Gastrocnemius medialis (tissue), 4 donors: ENCODE measurements around the gene ROR2. TPM values are rescaled to one million over a fixed set of nuclear protein-coding genes. Genes with fewer than 3 reads are reported as not detected.

Experiments used
- ATAC-seq, 2 donors: fragments of 150-250 bp; one replicate each; pipeline ENCODE4 v1.9.1; 2016
- DNase-seq, 2 donors: peaks; one replicate each; pipeline ENCODE4 v3.0.0-alpha.2; 2019
- H3K27ac ChIP-seq, 4 donors: fragments of 200-600 bp; sonication (generic); 1 replicate in 1 of 4; 2 replicates in 3 of 4; pipeline ENCODE4 v1.5.1; 2016 to 2018; ENCODE audit warnings: mild to moderate bottlenecking in 2 of 4, moderate library complexity in 1 of 4
- H3K27me3 ChIP-seq, 3 donors: fragments of 200-600 bp; sonication (generic) in 2 of 3; 1 replicate in 1 of 3; 2 replicates in 2 of 3; pipeline versions ENCODE4 v1.5.1 to v1.6.0; 2016 to 2019; ENCODE audit warnings: mild to moderate bottlenecking in 1 of 3, moderate library complexity in 1 of 3
- H3K36me3 ChIP-seq, 2 donors: fragments of 200-600 bp; sonication (generic) in 1 of 2; one replicate each; pipeline ENCODE4 v1.5.1; 2017 to 2018
- H3K4me1 ChIP-seq, 2 donors: fragments of 200-600 bp; sonication (generic) in 1 of 2; one replicate each; pipeline ENCODE4 v1.5.1; 2016 to 2017; ENCODE audit warnings: mild to moderate bottlenecking in 2 of 2
- H3K4me3 ChIP-seq, 4 donors: fragments of 200-600 bp; sonication (generic) in 3 of 4; 1 replicate in 1 of 4; 2 replicates in 3 of 4; pipeline ENCODE4 v1.5.1; 2016 to 2019; ENCODE audit warnings: mild to moderate bottlenecking in 2 of 4
- H3K9me3 ChIP-seq, 3 donors: fragments of 200-600 bp; sonication (generic) in 2 of 3; 1 replicate in 1 of 3; 2 replicates in 2 of 3; pipeline ENCODE4 v1.5.1; 2016 to 2019
- POLR2A ChIP-seq, 2 donors: fragments of 450-650 bp; IDR thresholded peaks; one replicate each; pipeline ENCODE4 v1.6.1; 2017; ENCODE audit warnings: antibody characterized with exemption in 2 of 2, mild to moderate bottlenecking in 2 of 2, moderate library complexity in 2 of 2
- in situ Hi-C, 4 donors: fragments of 200-750 bp; cut with MboI; loops; one replicate each; pipeline versions ENCODE4 v1.15.0 to v1.8.0; 2017; ENCODE audit warnings: low sequenced_read_pairs in 4 of 4
- intact Hi-C: fragments of 100-400 bp; cut with DNase I; formaldehyde crosslinking; loops from one replicate; pipeline ENCODE4 v1.15.1; 2023; ENCODE audit warnings: low total_unique reads
- total RNA-seq, 4 donors: library from RNA; depleted of rRNA; stranded (reverse); fragments of >200 nt; gene quantifications; one replicate each; pipeline versions ENCODE4 v1.1.0 to v1.2.3, GENCODE V29; 2016
- TF ChIP-seq, protein P1 (sequence below), 5 experiments: fragments of 450-650 bp in 3 of 5; fragments of 200-600 bp in 2 of 5; sonication (generic) in 2 of 5; IDR thresholded peaks in 4 of 5; conservative IDR thresholded peaks in 1 of 5; 1 replicate in 4 of 5; 2 replicates in 1 of 5; pipeline ENCODE4 v1.5.1; 2016 to 2019; ENCODE audit warnings: antibody characterized with exemption in 5 of 5, mild to moderate bottlenecking in 3 of 5, moderate library complexity in 3 of 5

ROR2 gene
- total RNA-seq, 4 donors from 2014 or later, result 0.15 to 1.2 (median 0.61) TPM

DNA sequence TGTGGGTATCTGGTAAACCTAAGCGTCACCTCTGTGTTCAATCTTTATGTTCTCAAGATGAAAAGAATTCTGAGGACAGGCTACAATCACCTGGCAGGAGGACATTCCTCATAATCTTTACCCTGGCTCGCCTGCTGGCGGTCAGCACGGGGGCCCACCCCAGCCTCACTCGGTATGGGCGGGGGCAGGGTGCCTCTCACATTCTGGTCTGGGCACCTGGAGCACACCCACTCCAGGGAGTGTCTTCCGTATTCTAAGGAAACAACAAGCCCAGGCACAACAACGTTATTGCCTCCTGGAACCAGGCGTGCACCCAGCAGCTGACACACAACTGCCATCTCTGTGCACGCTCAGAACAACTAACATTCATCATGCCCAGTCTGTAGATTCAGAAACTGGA is 179.8 kb downstream of the ROR2 start:
- Histone ChIP-seq H3K4me3 (no peak overlapping the region), H3K4me1 (no peaks in the 10 kb centered on the region), H3K36me3 (no peaks in the 10 kb centered on the region), H3K9me3 (no peaks in the 10 kb centered on the region), H3K27ac (no peak overlapping the region), H3K27me3 (peaks cover 0 to 18% (median 13%) of the 10 kb centered on the region in 3 donors)
- intact Hi-C loops, result no loop called here
- no peak for DNase-seq
- no peak for ATAC-seq
- TF ChIP-seq POLR2A (IDR thresholded peaks at IDR 0.05), result no peak
- TF ChIP-seq, protein P1, sequence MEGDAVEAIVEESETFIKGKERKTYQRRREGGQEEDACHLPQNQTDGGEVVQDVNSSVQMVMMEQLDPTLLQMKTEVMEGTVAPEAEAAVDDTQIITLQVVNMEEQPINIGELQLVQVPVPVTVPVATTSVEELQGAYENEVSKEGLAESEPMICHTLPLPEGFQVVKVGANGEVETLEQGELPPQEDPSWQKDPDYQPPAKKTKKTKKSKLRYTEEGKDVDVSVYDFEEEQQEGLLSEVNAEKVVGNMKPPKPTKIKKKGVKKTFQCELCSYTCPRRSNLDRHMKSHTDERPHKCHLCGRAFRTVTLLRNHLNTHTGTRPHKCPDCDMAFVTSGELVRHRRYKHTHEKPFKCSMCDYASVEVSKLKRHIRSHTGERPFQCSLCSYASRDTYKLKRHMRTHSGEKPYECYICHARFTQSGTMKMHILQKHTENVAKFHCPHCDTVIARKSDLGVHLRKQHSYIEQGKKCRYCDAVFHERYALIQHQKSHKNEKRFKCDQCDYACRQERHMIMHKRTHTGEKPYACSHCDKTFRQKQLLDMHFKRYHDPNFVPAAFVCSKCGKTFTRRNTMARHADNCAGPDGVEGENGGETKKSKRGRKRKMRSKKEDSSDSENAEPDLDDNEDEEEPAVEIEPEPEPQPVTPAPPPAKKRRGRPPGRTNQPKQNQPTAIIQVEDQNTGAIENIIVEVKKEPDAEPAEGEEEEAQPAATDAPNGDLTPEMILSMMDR (IDR thresholded peaks at IDR 0.05 in 4 of 5, conservative IDR thresholded peaks at IDR 0.05 in 1 of 5), result no peak
- in situ Hi-C loops, result no loop called here

DNA sequence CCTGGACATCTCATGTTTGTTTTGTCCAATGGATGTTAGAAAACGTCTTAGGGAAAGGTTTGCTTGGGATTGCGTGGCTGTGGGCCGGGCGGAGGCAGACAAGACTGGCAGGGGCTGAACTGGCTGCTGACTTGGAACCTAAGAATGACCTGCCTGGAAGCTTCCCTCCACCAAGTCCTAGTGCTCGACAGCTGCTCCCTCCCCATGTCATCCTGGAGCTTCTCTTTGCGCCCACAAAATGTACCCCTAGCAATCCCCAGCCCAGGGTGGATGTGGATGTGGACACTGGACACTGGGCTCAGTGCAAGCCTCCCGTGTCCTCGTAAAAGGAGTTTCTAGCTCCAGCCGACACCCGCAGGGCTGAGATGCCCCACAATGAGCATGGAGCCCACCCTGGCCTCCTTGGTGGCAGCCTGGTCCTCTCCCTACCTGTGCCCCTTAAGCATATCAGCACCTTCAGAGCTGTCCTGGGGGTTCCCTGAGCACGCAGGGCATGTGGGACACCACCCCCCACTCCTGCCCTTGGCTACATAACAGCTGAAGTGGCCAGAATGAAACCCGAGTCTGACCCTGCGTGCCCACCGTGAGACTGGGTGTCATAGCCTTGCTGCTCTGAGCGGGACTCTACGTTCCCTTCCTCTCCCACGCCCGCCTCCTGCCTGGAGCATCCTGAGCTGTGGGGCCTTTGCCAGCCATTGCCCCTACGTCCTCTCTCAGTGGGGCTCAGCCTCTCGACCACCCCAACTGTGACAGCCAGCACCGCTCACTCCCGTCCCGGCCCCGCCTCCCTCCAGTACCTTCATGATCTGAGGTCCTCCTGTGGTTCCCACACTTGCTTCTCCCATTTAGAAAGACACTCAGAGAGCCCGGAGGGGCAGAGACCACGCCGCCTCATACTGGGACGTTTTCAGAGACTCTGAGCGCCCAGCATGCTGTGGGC is 180.8 kb downstream of the ROR2 start:
- TF ChIP-seq, protein P1 (IDR thresholded peaks at IDR 0.05 in 4 of 5, conservative IDR thresholded peaks at IDR 0.05 in 1 of 5), result no peak
- no peak for TF ChIP-seq POLR2A (IDR thresholded peaks at IDR 0.05)
- DNase-seq (no peak), ATAC-seq (no peak)
- in situ Hi-C loops, result no loop called here
- H3K27me3 ChIP-seq, result peaks cover 0 to 18% (median 13%) of the 10 kb centered on the region in 3 donors
- no peak overlapping the region for H3K27ac ChIP-seq
- no peak overlapping the region for H3K4me3 ChIP-seq
- no peaks in the 10 kb centered on the region for H3K36me3 ChIP-seq
- H3K4me1 ChIP-seq, result no peaks in the 10 kb centered on the region
- no peaks in the 10 kb centered on the region for H3K9me3 ChIP-seq
- intact Hi-C loops, result no loop called here

DNA sequence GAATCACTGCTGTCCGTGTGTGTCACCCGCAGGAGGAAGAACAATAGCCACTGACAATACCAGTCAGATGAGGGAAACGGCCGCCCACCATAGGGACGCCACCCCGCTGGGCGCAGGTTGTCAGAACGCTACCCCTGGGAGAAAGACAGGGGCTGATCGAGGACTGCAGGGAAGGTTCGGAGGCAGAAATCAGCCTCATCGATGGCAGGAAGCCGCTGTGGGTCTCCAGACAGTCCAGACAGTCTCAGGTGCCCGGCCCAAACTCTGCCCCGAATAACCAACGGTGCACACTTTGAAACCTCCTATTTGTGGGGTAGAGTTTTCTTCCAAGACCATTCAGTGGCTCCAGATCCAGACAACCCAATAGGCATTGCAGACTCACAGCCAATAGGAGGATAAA is 181.5 kb downstream of the ROR2 start:
- no peaks in the 10 kb centered on the region for H3K4me1 ChIP-seq
- peaks cover 0 to 14% (median 7%) of the 10 kb centered on the region in 3 donors for H3K27me3 ChIP-seq
- intact Hi-C loops (no loop called here), in situ Hi-C loops (no loop called here)
- no peak for TF ChIP-seq POLR2A (IDR thresholded peaks at IDR 0.05)
- TF ChIP-seq, protein P1 (IDR thresholded peaks at IDR 0.05 in 4 of 5, conservative IDR thresholded peaks at IDR 0.05 in 1 of 5), result no peak
- H3K27ac ChIP-seq, result no peak overlapping the region
- H3K4me3 ChIP-seq, result no peak overlapping the region
- H3K9me3 ChIP-seq, result no peaks in the 10 kb centered on the region
- H3K36me3 ChIP-seq, result no peaks in the 10 kb centered on the region
- no peak for DNase-seq
- ATAC-seq, result no peak

DNA sequence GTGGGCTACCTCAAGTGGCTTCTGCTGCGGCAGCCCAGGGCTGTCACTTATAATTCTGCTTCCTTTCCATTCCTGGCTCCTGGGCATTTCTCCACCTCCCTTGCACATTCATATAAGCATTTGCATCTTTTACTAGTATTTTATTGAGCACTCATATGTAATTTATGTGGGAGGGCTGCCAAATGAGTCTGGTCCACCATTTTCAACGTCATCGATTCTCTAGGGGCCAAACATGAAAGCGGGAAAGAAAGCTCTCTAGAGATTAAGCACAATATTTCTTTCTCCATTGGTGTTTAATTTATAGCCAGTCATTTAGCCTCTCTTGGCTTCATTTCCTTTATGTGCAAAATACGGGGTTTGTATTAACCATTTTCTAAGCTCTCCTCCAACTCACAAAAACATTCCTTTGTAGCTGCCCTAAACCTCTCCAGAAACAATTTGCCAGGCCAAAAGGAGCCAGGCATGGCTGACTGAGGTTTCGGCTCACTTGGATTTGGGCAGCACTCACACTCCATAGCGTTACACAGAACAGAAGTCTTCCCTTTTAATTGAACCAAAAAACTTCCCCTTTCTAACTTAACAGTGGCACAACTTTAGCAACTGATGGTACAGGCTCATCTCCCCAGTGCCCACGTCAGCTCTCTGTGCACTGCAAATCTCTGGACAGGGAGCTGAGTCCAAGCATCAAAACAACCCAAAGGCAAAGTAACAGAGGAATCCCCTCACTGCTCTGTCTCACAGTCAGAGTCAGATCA is 183.5 kb downstream of the ROR2 start:
- H3K27ac ChIP-seq, result no peak overlapping the region
- H3K9me3 ChIP-seq, result no peaks in the 10 kb centered on the region
- no peak for ATAC-seq
- H3K4me3 ChIP-seq, result no peak overlapping the region
- H3K27me3 ChIP-seq, result peaks cover 0 to 12% (median 0%) of the 10 kb centered on the region in 3 donors
- TF ChIP-seq, protein P1 (IDR thresholded peaks at IDR 0.05 in 4 of 5, conservative IDR thresholded peaks at IDR 0.05 in 1 of 5), result no peak
- TF ChIP-seq POLR2A (IDR thresholded peaks at IDR 0.05), result no peak
- in situ Hi-C loops, result no loop called here
- intact Hi-C loops, result no loop called here
- no peaks in the 10 kb centered on the region for H3K4me1 ChIP-seq
- H3K36me3 ChIP-seq, result no peaks in the 10 kb centered on the region
- no peak for DNase-seq
